Nucleus accumbens (tissue), 56 donors: ENCODE results near the gene H2BK1.

Source experiments
- DNase-seq, 56 donors: peaks; one replicate each; lab custom pipeline; 2025; lab: John Stamatoyannopoulos, UW

H2BK1 gene

DNA sequence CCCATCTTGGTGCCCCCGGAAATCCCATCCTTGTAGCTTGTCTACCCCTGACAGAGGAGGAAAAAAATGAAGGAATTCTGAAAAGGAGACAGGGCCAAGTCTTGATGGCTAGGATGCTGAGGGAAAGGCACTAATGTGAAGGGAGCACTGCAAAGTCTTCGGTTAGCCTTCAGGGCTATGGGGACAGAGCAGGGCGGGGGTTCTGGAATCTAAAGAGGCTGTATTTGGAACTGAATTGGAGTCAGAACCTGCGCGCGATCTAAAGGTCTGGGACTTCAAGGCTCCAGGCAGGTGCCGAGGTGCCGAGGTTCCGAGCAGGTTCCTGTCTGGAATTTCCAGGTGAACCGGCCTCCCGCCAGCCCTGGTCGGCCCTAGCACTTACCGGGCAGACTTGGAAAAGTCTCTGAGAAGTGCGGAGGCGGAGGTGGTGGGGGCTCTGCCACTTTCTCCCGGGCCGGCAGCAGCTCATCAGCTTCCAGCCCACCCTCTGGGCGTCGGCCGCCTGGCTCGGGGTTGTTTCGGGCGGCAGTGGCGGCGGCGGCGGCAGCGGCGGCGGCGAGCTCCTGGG lies 43.6 kb downstream of the H2BK1 start:
- no peak for DNase-seq

GRCh38 chr7:151161757-151162156 lies 48.5 kb downstream of the H2BK1 start:
- DNase-seq = no peak
